Adrenal gland (tissue), 5 donors: ENCODE data around the gene CDH16.

Experiments
- POLR2A ChIP-seq, 2 donors: fragments of 450-650 bp; IDR thresholded peaks; one replicate each; pipeline ENCODE4 v1.6.1; 2017; ENCODE audit warnings: antibody characterized with exemption in 2 of 2, mild to moderate bottlenecking in 2 of 2, moderate library complexity in 1 of 2
- TF ChIP-seq, protein P1 (sequence below), 6 experiments: fragments of 450-650 bp in 4 of 6; fragments of 200-600 bp in 2 of 6; sonication (generic) in 1 of 6; IDR thresholded peaks; 1 replicate in 5 of 6; 2 replicates in 1 of 6; pipeline versions ENCODE4 v1.5.1 to v1.8.0; 2016 to 2021; ENCODE audit warnings: antibody characterized with exemption in 6 of 6, mild to moderate bottlenecking in 2 of 6, moderate library complexity in 1 of 6
- donor health status: DM: no; HTN: no; CAD: no.

DNA sequence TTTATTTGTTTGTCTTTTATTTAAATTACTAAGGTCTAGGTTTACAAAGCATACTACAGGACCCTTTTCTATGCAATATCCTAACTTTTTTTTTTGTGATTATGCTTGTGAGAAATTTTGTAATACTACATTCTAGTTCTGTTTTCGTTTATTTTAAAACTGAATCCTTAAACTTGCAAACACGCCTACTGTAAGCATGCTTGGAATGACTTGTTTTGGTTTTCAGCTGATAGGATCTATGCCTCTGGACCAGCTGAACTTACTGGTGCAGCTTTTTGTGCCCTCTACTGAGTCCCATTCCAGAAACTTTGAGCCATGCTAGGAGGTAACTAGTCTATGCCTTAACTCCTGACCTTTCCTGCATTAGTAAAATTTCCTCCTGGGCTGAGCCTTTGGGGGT is 32.4 kb downstream of the CDH16 start:
- no peak for TF ChIP-seq POLR2A (IDR thresholded peaks at IDR 0.05)
- TF ChIP-seq, protein P1, sequence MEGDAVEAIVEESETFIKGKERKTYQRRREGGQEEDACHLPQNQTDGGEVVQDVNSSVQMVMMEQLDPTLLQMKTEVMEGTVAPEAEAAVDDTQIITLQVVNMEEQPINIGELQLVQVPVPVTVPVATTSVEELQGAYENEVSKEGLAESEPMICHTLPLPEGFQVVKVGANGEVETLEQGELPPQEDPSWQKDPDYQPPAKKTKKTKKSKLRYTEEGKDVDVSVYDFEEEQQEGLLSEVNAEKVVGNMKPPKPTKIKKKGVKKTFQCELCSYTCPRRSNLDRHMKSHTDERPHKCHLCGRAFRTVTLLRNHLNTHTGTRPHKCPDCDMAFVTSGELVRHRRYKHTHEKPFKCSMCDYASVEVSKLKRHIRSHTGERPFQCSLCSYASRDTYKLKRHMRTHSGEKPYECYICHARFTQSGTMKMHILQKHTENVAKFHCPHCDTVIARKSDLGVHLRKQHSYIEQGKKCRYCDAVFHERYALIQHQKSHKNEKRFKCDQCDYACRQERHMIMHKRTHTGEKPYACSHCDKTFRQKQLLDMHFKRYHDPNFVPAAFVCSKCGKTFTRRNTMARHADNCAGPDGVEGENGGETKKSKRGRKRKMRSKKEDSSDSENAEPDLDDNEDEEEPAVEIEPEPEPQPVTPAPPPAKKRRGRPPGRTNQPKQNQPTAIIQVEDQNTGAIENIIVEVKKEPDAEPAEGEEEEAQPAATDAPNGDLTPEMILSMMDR (IDR thresholded peaks at IDR 0.05): no peak
